KMS-11 (cell line): ENCODE results near the gene PPP1R13B.

Experiments used
- H2AFZ ChIP-seq: fragments of 200-600 bp; sonication (generic); 2 replicates; pipeline ENCODE4 v1.6.1; 2016; ENCODE audit warnings: antibody characterized with exemption, mixed run types, low read depth
- H3K27ac ChIP-seq: fragments of 200-600 bp; sonication (generic); 2 replicates; pipeline ENCODE4 v1.6.1; 2016; ENCODE audit warnings: mild to moderate bottlenecking, mixed run types
- H3K27me3 ChIP-seq: fragments of 200-600 bp; sonication (generic); 2 replicates; pipeline ENCODE4 v1.6.1; 2017; ENCODE audit warnings: mild to moderate bottlenecking, low read depth, mixed run types, moderate library complexity; ENCODE audit not compliant: insufficient read depth
- H3K36me3 ChIP-seq: fragments of 200-600 bp; sonication (generic); 2 replicates; pipeline ENCODE4 v1.6.1; 2017; ENCODE audit warnings: mild to moderate bottlenecking, mixed run types; ENCODE audit not compliant: insufficient read depth
- H3K4me1 ChIP-seq: fragments of 200-600 bp; sonication (generic); 2 replicates; pipeline ENCODE4 v1.6.1; 2016; ENCODE audit warnings: mild to moderate bottlenecking, low read depth, mixed run types; ENCODE audit not compliant: poor library complexity, severe bottlenecking
- H3K4me2 ChIP-seq: fragments of 200-600 bp; sonication (generic); 2 replicates; pipeline ENCODE4 v1.7.0; 2016; ENCODE audit warnings: mild to moderate bottlenecking, mixed run types
- H3K4me3 ChIP-seq: fragments of 200-600 bp; sonication (generic); IDR thresholded peaks from 2 replicates; pipeline ENCODE4 v1.6.1; 2017; ENCODE audit warnings: low read depth, low read length, mixed read lengths; ENCODE audit not compliant: insufficient read depth
- H3K79me2 ChIP-seq: fragments of 200-600 bp; sonication (generic); 2 replicates; pipeline ENCODE4 v1.6.1; 2016; ENCODE audit warnings: low read depth, mixed run types; ENCODE audit not compliant: insufficient read depth
- H3K9ac ChIP-seq: fragments of 200-600 bp; sonication (generic); 2 replicates; pipeline ENCODE4 v1.6.1; 2016; ENCODE audit warnings: mild to moderate bottlenecking, mixed run types
- H4K20me1 ChIP-seq: fragments of 200-600 bp; sonication (generic); 2 replicates; pipeline ENCODE4 v1.6.1; 2016; ENCODE audit warnings: mild to moderate bottlenecking, mixed run types; ENCODE audit not compliant: insufficient read depth
- CTCF ChIP-seq: fragments of 200-600 bp; sonication (generic); conservative IDR thresholded peaks from 2 replicates; pipeline ENCODE4 v1.6.1; 2017; ENCODE audit warnings: low read depth, mild to moderate bottlenecking, antibody characterized with exemption, low read length, moderate library complexity, mixed read lengths

The PPP1R13B gene

GRCh38 chr14:103762036-103762435, 85.3 kb downstream of the PPP1R13B start:
- H3K4me3 ChIP-seq = no peak overlapping the region
- H4K20me1 ChIP-seq = no peaks in the 10 kb centered on the region
- no peak for TF ChIP-seq CTCF
- H3K4me2 ChIP-seq = no peak overlapping the region
- H3K36me3 ChIP-seq = no peaks in the 10 kb centered on the region
- no peak overlapping the region for H2AFZ ChIP-seq
- H3K27me3 ChIP-seq = no peaks in the 10 kb centered on the region
- H3K9ac ChIP-seq = no peak overlapping the region
- peaks cover 8% of the 10 kb centered on the region for H3K4me1 ChIP-seq
- H3K79me2 ChIP-seq = no peaks in the 10 kb centered on the region
- H3K27ac ChIP-seq = no peak overlapping the region

GRCh38 chr14:103758059-103758776, 89.2 kb downstream of the PPP1R13B start:
- no peak overlapping the region for H3K4me2 ChIP-seq
- no peaks in the 10 kb centered on the region for H3K36me3 ChIP-seq
- H3K27me3 ChIP-seq = no peaks in the 10 kb centered on the region
- no peak overlapping the region for H3K27ac ChIP-seq
- TF ChIP-seq CTCF = no peak
- no peak overlapping the region for H3K9ac ChIP-seq
- H2AFZ ChIP-seq = no peak overlapping the region
- no peak overlapping the region for H3K4me3 ChIP-seq
- H4K20me1 ChIP-seq = no peaks in the 10 kb centered on the region
- H3K4me1 ChIP-seq = no peaks in the 10 kb centered on the region
- no peaks in the 10 kb centered on the region for H3K79me2 ChIP-seq

GRCh38 chr14:103755060-103755459, 92.3 kb downstream of the PPP1R13B start:
- Histone ChIP-seq H3K36me3 (no peaks in the 10 kb centered on the region), H3K27me3 (no peaks in the 10 kb centered on the region), H3K4me2 (no peak overlapping the region), H3K27ac (no peak overlapping the region), H4K20me1 (no peaks in the 10 kb centered on the region), H3K79me2 (no peaks in the 10 kb centered on the region), H3K9ac (no peak overlapping the region), H3K4me1 (no peaks in the 10 kb centered on the region), H3K4me3 (no peak overlapping the region), H2AFZ (no peak overlapping the region)
- TF ChIP-seq CTCF = no peak

GRCh38 chr14:103753774-103754173, 93.6 kb downstream of the PPP1R13B start:
- Histone ChIP-seq H3K4me2 (no peak overlapping the region), H3K36me3 (no peaks in the 10 kb centered on the region), H3K9ac (no peak overlapping the region), H4K20me1 (no peaks in the 10 kb centered on the region), H3K79me2 (no peaks in the 10 kb centered on the region), H3K4me1 (peaks cover 4% of the 10 kb centered on the region), H3K4me3 (no peak overlapping the region), H3K27ac (no peak overlapping the region), H3K27me3 (no peaks in the 10 kb centered on the region), H2AFZ (no peak overlapping the region)
- no peak for TF ChIP-seq CTCF
